Measurements from ENCODE around the gene QKI.
"Not testable (repeated sequence)": the region's sequence is repeated elsewhere in the genome, so short reads cannot be mapped to it uniquely, and the experiment has no call there.

The QKI gene

DNA sequence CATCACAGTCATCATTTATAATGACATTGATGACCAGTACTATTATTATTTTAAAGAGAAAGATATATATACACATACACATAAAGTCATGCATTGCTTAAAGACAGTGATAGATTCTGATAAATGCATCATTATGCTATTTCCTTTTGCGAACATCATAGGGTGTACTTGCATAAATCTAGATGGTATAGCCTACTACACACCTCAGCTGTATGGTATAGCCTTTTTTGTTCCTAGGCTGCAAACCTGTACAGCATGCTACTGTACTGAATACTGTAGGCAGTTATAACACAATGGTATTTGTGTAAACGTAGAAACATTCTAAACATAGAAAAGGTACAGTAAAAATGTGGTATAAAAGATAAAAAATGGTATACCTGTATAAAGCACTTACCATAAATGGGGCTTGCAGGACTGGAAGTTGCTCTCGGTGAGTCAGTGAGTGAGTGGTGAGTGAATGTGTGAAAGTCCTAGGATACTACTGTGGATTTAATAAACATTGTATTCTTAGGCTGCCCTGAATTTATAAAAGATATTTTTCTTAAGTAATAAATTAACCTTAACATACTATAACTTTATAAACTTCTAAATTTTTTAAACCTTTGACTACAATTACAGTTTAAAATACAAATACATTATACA is 23.9 kb downstream of the QKI start:
- TF ChIP-seq, protein P1, sequence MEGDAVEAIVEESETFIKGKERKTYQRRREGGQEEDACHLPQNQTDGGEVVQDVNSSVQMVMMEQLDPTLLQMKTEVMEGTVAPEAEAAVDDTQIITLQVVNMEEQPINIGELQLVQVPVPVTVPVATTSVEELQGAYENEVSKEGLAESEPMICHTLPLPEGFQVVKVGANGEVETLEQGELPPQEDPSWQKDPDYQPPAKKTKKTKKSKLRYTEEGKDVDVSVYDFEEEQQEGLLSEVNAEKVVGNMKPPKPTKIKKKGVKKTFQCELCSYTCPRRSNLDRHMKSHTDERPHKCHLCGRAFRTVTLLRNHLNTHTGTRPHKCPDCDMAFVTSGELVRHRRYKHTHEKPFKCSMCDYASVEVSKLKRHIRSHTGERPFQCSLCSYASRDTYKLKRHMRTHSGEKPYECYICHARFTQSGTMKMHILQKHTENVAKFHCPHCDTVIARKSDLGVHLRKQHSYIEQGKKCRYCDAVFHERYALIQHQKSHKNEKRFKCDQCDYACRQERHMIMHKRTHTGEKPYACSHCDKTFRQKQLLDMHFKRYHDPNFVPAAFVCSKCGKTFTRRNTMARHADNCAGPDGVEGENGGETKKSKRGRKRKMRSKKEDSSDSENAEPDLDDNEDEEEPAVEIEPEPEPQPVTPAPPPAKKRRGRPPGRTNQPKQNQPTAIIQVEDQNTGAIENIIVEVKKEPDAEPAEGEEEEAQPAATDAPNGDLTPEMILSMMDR (conservative IDR thresholded peaks at IDR 0.05; ENCODE audit: low read depth, low read length), result no peak
- no peak overlapping the region for H3K4me3 ChIP-seq (ENCODE audit: low read depth, low read length)
- DNase-seq (ENCODE audit: low read depth), result no peak

DNA sequence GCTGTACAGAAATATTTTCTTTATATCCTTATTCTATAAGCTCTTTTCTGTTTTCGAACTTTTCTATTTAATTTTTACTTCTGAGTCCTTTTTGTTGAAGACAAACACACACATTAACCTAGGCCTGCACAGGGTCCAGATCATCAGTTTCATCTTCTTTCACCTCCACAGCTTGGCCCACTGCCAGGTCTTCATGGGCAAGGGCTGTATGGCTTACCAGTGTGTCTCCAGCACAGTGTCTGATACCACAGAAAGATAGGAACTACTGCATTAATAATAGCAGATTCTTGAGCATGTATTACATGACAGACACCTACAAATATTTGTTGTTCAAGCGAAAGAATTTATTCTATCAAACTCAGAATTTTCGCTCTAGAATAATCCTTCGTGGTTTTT is 24.4 kb downstream of the QKI start:
- no peak for DNase-seq (ENCODE audit: low read depth)
- H3K4me3 ChIP-seq (ENCODE audit: low read depth, low read length), result no peak overlapping the region
- TF ChIP-seq, protein P1 (conservative IDR thresholded peaks at IDR 0.05; ENCODE audit: low read depth, low read length), result no peak

DNA sequence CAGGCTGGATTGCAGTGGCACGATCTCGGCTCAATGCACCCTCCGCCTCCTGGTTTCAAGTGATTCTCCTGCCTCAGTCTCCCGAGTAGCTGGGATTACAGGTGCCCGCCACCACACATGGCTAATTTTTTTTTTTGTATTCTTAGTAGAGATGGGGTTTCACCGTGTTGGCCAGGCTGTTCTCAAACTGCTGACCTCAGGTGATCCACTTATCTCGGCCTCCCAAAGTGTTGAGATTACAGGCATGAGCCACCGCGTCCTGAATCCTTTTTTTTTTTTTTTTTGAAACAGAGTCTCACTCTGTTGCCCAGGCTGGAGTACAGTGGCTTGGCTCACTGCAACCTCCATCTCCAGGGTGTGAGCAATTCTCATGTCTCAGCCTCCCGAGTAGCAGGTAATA is 24.9 kb downstream of the QKI start:
- not testable (repeated sequence) for DNase-seq (ENCODE audit: low read depth); H3K4me3 ChIP-seq (ENCODE audit: low read depth, low read length)

DNA sequence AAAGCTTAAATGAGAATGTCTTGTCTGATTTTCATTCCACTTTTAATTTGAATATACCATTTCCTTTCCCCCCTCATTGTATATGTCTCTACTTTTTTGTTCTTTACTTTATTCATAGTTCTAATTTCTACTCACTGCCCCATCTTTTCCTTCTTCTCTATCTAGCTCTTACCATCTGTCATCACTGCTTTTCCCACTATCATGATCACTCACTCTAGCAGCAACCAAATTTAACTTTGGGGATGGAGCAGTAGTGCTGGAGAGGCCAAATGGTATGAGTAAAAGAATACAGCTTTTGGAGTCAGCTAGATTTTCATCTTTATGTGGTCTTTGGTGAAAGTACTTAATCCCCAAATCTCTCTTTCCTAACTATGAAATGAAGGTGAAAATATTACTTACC is 25.5 kb downstream of the QKI start:
- TF ChIP-seq, protein P1 (conservative IDR thresholded peaks at IDR 0.05; ENCODE audit: low read depth, low read length), result no peak
- H3K4me3 ChIP-seq (ENCODE audit: low read depth, low read length), result no peak overlapping the region
- no peak for DNase-seq (ENCODE audit: low read depth)

DNA sequence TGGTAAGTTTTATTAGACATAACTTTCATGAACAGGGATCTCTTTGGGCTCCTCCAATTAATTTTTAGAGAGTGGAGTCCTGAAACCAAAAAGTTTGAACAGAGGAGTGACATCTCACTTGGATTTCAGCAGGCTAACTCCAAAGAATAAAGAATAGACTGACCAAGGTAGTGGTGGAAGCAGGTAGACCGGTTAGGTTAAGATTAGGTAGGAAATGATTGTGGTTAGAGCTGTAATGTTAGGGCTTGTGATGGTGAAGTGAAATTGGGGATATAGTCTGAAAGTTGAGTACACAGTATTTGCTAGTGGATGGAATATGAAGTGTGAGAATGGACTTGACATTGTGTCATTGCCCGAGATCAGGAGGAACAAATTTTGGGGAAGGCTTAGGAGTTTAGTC is 27.8 kb downstream of the QKI start:
- DNase-seq (ENCODE audit: low read depth), result no peak
- no peak overlapping the region for H3K4me3 ChIP-seq (ENCODE audit: low read depth, low read length)
- TF ChIP-seq, protein P1 (conservative IDR thresholded peaks at IDR 0.05; ENCODE audit: low read depth, low read length), result no peak

DNA sequence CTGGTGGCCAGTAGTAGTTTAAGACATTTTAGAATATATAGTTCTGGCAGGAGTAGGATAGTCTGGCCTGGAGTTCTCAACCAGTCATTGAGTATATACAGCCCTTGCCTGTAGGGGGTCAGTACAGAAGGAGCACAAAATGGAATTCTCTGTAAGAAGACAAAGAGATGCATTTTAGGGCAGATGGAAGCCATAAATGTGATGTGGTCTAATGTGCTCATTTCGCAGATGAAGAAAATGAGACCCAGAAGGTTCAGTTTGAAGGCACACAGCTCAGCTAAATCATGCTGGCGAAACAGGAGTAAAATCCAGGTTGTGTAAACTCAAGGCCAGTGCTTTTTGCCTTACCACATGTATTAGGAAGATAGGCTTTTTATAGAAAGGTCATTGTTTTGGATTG is 29.6 kb downstream of the QKI start:
- DNase-seq (ENCODE audit: low read depth), result no peak
- TF ChIP-seq, protein P1 (conservative IDR thresholded peaks at IDR 0.05; ENCODE audit: low read depth, low read length), result peak; percentile 39
- H3K4me3 ChIP-seq (ENCODE audit: low read depth, low read length), result no peak overlapping the region

DNA sequence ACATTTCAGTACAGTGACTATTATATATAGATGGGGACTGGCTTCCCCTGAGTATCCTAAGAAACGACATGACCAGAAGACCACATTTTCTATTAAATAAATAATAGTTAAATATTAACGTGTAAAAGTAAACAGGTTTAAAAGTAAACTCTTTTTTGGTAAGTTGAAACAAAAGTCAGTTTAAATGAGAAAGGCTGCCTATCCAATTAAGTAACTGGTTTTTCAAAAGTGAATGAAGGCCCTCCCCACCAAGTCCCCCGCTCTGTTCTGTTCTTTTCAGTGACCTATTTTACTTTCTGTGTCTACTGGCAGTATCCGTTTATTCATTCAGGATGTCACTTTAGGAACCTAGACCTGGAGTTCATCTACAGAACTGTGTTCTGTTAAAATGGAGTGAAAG is 32.0 kb downstream of the QKI start:
- no peak for DNase-seq (ENCODE audit: low read depth)
- TF ChIP-seq, protein P1 (conservative IDR thresholded peaks at IDR 0.05; ENCODE audit: low read depth, low read length), result no peak
- H3K4me3 ChIP-seq (ENCODE audit: low read depth, low read length), result no peak overlapping the region

All from choroid plexus epithelial cell (primary cell).